Epithelial cell of prostate (primary cell): ENCODE data around the gene HSPB6.
"Not testable (repeated sequence)": the region's sequence is repeated elsewhere in the genome, so short reads cannot be mapped to it uniquely, and the experiment has no call there.

Experiments used
- DNase-seq: peaks from one replicate; pipeline ENCODE4 v3.0.0-alpha.2; 2011; ENCODE audit warnings: low read depth, low spot score
- H3K27ac ChIP-seq: fragments of 450-650 bp; 2 replicates; pipeline ENCODE4 v1.5.1; 2017; ENCODE audit warnings: mild to moderate bottlenecking

The HSPB6 gene

DNA sequence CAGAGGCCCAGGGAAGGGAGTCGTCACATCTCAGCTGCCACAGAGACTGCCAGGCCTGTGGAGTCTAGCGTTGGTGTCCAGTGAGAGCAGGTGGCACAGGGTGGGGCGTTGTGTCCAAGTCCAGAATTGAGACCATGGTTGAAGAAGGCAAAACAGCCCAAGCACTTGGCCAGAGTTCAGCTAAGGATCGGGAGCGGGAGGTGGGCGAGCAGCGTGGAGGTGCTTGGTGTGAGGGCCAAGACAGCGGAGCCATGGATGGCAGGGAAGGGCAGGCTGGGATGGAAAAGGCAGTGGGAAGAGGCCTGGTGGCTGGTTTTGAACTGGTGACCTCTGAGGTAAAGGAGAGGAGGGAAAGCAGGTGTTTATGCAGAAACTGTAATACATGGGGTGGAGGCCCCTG lies 22.6 kb downstream of the HSPB6 start:
- H3K27ac ChIP-seq: no peak overlapping the region
- DNase-seq: no peak

DNA sequence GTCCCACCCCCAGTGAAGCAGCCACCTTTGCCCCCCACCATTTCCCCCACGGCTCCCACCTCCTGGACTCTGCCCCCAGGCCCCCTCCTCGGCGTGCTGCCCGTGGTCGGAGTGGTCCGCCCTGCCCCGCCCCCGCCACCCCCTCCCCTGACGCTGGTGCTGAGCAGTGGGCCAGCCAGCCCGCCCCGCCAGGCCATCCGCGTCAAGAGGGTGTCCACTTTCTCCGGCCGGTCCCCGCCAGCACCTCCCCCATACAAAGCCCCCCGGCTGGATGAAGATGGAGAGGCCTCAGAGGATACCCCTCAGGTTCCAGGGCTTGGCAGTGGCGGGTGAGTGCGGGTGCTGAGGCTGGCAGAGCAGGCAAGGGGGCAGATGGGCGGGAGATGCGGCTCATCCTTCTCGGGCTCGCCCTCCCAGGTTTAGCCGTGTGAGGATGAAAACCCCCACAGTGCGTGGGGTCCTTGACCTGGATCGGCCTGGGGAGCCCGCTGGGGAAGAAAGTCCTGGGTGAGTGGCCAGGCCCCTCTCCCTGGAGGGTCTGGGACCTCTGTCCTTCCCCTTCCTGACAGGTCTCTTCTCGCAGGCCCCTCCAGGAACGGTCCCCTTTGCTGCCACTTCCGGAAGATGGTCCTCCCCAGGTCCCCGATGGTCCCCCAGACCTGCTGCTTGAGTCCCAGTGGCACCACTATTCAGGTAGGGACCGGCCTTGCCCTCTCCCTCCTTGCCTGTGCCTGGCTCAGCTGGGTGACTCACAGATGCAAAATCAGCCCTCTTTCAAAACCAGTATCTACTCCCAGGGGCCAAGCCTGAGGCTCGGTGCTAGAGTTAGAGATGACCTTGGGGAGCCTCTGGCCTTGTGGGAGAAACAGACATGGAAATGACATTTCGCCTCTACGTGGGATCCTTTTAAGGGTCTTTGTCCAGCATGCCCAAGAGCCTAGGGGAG lies 23.4 kb downstream of the HSPB6 start:
- H3K27ac ChIP-seq: no peak overlapping the region
- DNase-seq: no peak

DNA sequence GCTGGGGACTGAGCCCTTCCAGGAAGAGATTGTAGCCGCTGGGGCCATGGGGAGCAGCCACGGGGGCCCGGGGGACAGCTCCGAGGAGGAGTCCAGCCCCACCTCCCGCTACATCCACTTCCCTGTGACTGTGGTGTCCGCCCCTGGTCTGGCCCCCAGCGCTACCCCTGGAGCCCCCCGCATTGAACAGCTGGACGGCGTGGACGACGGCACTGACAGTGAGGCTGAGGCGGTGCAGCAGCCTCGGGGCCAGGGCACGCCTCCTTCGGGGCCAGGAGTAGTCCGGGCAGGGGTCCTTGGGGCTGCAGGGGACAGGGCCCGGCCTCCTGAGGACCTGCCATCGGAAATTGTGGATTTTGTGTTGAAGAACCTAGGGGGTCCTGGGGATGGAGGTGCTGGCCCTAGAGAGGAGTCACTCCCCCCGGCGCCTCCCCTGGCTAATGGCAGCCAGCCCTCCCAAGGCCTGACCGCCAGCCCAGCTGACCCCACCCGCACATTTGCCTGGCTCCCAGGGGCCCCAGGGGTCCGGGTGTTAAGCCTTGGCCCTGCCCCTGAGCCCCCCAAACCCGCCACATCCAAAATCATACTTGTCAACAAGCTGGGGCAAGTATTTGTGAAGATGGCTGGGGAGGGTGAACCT lies 24.2 kb downstream of the HSPB6 start:
- no peak for DNase-seq
- no peak overlapping the region for H3K27ac ChIP-seq

- H3K27ac ChIP-seq: no peak overlapping the region
- DNase-seq: no peak
Measured at GRCh38 chr19:35731779-35732405, 24.9 kb downstream of the HSPB6 start.

DNA sequence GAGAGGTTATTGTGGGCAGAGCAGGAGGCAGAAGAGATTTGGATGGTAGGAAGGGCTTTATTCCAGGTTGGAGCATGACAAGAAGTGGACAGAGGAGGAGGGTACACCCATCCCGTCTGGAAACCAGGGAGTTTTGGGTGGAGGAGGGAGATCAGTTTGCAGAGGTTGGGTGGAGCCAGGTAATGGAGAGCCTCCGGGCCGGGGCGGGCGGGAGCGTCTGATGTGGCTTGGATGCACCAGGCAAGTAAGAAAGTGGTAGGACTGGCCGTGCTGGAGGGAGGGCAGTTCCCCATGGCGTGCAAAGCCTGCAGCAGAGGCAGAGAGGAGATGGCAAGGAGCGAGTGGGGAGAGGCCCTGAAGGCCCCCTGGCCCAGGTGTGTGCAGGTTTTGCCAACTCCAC lies 25.5 kb downstream of the HSPB6 start:
- H3K27ac ChIP-seq: no peak overlapping the region
- DNase-seq: no peak

DNA sequence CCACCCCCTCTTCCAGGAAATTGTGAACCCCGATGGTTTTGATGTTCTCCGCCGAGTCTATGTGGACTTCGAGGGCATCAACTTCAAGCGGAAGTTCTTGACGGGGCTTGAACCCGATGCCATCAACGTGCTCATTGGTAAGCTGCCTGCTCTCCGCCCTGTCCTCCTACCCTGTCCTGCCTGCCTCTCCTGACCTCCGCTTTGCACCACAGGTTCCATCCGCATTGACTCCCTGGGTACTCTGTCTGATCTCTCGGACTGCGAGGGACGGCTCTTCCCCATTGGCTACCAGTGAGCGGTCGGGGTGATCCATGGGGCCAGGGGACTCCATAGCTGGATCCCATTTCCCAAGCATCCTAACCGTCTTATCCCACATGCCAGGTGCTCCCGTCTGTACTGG lies 26.5 kb downstream of the HSPB6 start:
- no peak overlapping the region for H3K27ac ChIP-seq
- DNase-seq: no peak

DNA sequence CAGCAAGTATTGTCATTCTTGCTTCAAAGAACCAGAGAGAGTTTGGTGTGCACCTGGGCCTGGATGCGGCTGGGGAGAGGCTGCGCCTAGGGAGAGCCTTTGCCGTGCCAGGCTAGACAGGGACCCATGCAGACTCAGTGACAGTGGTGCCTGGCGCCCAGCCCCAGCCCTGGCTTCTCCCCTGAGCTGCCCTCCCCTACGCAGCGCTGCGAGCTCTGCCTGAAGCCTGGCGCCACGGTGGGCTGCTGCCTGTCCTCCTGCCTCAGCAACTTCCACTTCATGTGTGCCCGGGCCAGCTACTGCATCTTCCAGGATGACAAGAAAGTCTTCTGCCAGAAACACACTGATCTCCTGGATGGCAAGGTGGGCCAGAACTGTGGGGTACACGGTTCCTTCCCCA lies 27.1 kb downstream of the HSPB6 start:
- DNase-seq: no peak
- H3K27ac ChIP-seq: no peak overlapping the region

DNA sequence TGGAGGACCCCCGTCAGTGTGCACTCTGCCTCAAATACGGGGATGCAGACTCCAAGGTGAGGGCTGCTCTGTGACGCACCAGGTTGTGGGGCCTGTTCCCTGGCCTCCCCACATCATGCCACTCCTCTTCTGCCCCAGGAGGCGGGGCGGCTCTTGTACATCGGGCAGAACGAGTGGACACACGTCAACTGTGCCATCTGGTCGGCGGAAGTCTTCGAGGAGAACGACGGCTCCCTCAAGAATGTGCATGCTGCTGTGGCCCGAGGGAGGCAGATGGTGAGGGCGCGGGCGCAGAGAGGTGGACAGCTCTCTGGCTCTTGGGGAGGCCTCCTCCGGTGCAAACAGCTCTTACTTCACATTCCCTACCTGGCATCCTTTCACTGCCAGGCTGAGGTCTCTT lies 27.8 kb downstream of the HSPB6 start:
- no peak for DNase-seq
- no peak overlapping the region for H3K27ac ChIP-seq

- no peak overlapping the region for H3K27ac ChIP-seq
- no peak for DNase-seq
Measured at GRCh38 chr19:35727956-35728706, 28.7 kb downstream of the HSPB6 start.

DNA sequence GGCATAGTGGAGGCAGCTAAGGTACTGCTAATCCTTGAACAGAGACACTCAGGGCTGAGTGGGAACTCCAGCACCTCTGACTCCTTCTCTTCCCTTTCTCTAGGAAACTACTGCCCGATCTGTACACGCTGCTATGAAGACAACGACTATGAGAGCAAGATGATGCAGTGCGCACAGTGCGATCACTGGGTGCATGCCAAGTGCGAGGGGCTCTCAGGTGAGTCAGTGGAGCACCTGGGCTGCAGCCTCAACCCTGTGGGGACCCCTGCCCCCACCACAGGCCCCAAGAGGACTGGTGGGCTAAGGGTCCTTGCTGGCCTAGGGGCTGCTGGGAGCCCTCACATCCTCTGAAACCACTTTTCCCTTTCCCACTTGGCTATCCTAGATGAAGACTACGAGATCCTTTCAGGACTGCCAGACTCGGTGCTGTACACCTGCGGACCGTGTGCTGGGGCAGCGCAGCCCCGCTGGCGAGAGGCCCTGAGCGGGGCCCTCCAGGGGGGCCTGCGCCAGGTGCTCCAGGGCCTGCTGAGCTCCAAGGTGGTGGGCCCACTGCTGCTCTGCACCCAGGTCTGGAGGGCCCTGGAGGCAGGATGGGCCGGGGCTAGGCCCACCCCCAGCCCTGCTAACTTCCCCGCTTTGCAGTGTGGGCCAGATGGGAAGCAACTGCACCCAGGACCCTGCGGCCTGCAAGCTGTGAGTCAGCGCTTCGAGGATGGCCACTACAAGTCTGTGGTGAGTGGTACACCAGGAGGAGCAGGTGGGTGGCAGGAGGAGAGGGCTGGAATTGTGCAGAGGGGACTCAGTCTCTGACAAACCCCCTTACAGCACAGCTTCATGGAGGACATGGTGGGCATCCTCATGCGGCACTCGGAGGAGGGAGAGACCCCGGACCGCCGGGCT lies 29.5 kb downstream of the HSPB6 start:
- DNase-seq: no peak
- H3K27ac ChIP-seq: no peak overlapping the region

DNA sequence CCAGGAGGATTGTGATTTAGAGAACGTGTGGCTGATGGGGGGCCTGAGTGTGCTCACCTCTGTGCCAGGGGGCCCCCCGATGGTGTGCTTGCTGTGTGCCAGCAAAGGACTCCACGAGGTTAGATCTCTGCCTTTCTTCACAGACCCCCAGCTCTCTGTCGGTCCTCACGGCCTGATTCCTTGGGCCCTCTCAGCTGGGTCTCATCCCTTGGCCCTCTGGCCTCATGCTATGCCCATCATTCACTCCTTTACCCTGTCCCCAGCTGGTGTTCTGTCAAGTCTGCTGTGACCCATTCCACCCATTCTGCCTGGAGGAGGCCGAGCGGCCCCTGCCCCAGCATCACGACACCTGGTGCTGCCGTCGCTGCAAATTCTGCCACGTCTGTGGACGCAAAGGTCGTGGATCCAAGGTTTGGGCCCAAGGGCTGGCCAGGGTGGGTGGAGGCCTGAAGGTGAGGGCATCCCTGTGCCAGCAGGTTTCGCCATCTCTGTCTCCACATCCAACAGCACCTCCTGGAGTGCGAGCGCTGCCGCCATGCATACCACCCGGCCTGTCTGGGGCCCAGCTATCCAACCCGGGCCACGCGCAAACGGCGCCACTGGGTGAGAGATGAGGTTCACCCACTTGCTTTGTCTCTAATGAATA lies 31.5 kb downstream of the HSPB6 start:
- no peak for DNase-seq
- no peak overlapping the region for H3K27ac ChIP-seq

- no peak overlapping the region for H3K27ac ChIP-seq
- no peak for DNase-seq
Measured at GRCh38 chr19:35724560-35724959, 32.3 kb downstream of the HSPB6 start.

DNA sequence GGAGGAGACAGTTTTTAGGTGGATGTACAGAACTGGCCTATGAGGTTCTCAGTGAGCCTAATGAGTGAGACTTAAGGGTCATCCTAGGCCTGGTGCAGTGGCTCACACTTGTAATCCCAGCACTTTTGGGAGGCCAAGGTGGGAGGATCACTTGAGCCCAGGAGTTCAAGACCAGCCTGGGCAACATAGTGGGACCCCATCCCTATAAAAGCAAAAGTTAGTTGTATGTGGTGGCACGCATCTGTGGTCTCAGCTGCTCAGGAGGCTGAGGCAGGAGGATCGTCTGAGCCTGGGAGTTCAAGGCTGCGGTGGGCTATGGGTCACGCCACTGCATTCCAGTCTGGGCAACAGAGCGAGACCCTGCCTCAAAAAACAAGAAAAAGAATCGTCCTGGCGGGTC lies 32.7 kb downstream of the HSPB6 start:
- not testable (repeated sequence) for H3K27ac ChIP-seq, DNase-seq

DNA sequence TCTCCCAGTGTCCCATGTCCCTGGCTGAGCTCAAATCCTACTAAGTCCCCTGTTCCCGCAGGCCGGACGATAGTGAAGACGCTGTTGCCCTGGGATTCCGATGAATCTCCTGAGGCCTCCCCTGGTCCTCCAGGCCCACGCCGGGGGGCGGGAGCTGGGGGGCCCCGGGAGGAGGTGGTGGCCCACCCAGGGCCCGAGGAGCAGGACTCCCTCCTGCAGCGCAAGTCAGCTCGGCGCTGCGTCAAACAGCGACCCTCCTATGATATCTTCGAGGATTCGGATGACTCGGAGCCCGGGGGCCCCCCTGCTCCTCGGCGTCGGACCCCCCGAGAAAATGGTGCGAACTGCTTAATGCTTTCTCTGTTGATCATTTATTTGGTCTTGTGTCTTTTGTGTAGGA lies 33.2 kb downstream of the HSPB6 start:
- H3K27ac ChIP-seq: no peak overlapping the region
- DNase-seq: no peak

- DNase-seq: no peak
- H3K27ac ChIP-seq: no peak overlapping the region
Measured at GRCh38 chr19:35722897-35723296, 33.9 kb downstream of the HSPB6 start.

GRCh38 chr19:35722461-35722860 lies 34.4 kb downstream of the HSPB6 start:
- DNase-seq: no peak

GRCh38 chr19:35721374-35721773 lies 35.5 kb downstream of the HSPB6 start:
- H3K27ac ChIP-seq: no peak overlapping the region

More at GRCh38 chr19:35722461-35722860, 34.4 kb downstream of the HSPB6 start:
- no peak overlapping the region for H3K27ac ChIP-seq

DNA sequence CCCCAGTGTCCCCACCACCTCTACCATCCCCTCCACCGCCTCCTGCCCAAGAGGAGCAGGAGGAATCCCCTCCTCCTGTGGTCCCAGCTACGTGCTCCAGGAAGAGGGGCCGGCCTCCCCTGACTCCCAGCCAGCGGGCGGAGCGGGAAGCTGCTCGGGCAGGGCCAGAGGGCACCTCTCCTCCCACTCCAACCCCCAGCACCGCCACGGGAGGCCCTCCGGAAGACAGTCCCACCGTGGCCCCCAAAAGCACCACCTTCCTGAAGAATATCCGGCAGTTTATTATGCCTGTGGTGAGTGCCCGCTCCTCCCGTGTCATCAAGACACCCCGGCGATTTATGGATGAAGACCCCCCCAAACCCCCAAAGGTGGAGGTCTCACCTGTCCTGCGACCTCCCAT lies 36.2 kb downstream of the HSPB6 start:
- H3K27ac ChIP-seq: no peak overlapping the region
- DNase-seq: no peak

More at GRCh38 chr19:35721374-35721773, 35.5 kb downstream of the HSPB6 start:
- DNase-seq: no peak

DNA sequence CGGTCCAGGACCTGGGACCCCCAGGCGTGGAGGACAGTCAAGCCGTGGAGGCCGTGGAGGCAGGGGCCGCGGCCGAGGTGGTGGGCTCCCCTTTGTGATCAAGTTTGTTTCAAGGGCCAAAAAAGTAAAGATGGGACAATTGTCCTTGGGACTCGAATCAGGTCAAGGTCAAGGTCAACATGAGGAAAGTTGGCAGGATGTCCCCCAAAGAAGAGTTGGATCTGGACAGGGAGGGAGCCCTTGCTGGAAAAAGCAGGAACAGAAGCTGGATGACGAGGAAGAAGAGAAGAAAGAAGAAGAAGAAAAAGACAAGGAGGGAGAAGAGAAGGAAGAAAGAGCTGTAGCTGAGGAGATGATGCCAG lies 36.7 kb downstream of the HSPB6 start:
- DNase-seq: no peak
- no peak overlapping the region for H3K27ac ChIP-seq
